K562 (cell line): Measurements from ENCODE around the gene CYBRD1. TPM values are rescaled to one million over a fixed set of nuclear protein-coding genes. Genes with fewer than 3 reads are reported as not detected.

ENCODE experiments used
- DDX20 ChIP-seq: fragments of 450-650 bp; IDR thresholded peaks from 2 replicates; pipeline ENCODE4 v1.6.1; 2016; ENCODE audit warnings: missing genetic modification characterization, low read depth, mild to moderate bottlenecking, missing compliant biosample characterization, moderate library complexity
- KLF16 ChIP-seq: IDR thresholded peaks from 2 replicates; pipeline ENCODE4 v1.6.1; 2016; ENCODE audit warnings: antibody characterized with exemption
- NR2C2 ChIP-seq, 2 experiments: fragments of 200-800 bp in 1 of 2; sonication (Bioruptor generic) in 1 of 2; sonication (generic) in 1 of 2; formaldehyde crosslinking in 1 of 2; IDR thresholded peaks; 2 replicates each; pipeline versions ENCODE4 v1.6.1 to v1.8.0; 2016 to 2022; ENCODE audit warnings: mild to moderate bottlenecking in 1 of 2, missing compliant biosample characterization in 1 of 2, missing genetic modification characterization in 1 of 2, missing genetic modification reagents in 1 of 2
- SUPT5H ChIP-seq: fragments of 450-650 bp; IDR thresholded peaks from 2 replicates; pipeline ENCODE4 v1.6.1; 2016
- ZFP1 ChIP-seq: fragments of 450-650 bp; formaldehyde crosslinking; IDR thresholded peaks from 2 replicates; pipeline ENCODE4 v1.4.0; 2020; ENCODE audit warnings: mild to moderate bottlenecking, mixed read lengths
- polyA plus RNA-seq, 8 experiments: library from polyadenylated mRNA; depleted of rRNA in 4 of 8; stranded (reverse) in 5 of 8; unstranded in 3 of 8; fragments of >200 nt; fragmentation: Nextera tagmentation in 2 of 8; fragmentation: Illumina TruSeq in 1 of 8; extraction: Ambion mirVana in 2 of 8; extraction: Trizol in 1 of 8; gene quantifications; 2 replicates each; pipeline versions ENCODE4 v1.2.1 to v1.2.3, GENCODE V29; 2011 to 2014; ENCODE audit warnings: inconsistent platforms in 1 of 8, missing spikeins in 1 of 8
- total RNA-seq, 7 experiments: library from RNA; depleted of rRNA in 6 of 7; stranded (reverse); fragments of >200 nt in 6 of 7; fragmentation: Illumina TruSeq in 2 of 7; extraction: Trizol in 2 of 7; gene quantifications; 2 replicates each; pipeline versions ENCODE4 v1.2.1 to v1.2.3, GENCODE V29; 2011 to 2021; ENCODE audit warnings: low replicate concordance in 1 of 7
- TF ChIP-seq, protein P1 (sequence below), 3 experiments: fragments of 200-800 bp in 1 of 3; sonication (Bioruptor generic) in 1 of 3; sonication (generic) in 1 of 3; formaldehyde crosslinking in 1 of 3; IDR thresholded peaks; 2 replicates each; pipeline versions ENCODE4 v1.6.1 to v1.8.0; 2016 to 2022; ENCODE audit warnings: mild to moderate bottlenecking in 2 of 3, missing compliant biosample characterization in 2 of 3, missing genetic modification characterization in 2 of 3, missing genetic modification reagents in 1 of 3
- TF ChIP-seq, protein P2 (sequence below): fragments of 250-450 bp; sonication (Bioruptor Pico); IDR thresholded peaks from 2 replicates; pipeline ENCODE4 v1.8.0; 2021; ENCODE audit warnings: moderate library complexity, mild to moderate bottlenecking, inconsistent platforms

CYBRD1 gene
- total and polyA plus RNA-seq, 9 of the 15 experiments (the other 6 are each of a cell fraction or from before 2014, with no cell fraction given): 9.6 to 22.4 (median 15.6) TPM

DNA sequence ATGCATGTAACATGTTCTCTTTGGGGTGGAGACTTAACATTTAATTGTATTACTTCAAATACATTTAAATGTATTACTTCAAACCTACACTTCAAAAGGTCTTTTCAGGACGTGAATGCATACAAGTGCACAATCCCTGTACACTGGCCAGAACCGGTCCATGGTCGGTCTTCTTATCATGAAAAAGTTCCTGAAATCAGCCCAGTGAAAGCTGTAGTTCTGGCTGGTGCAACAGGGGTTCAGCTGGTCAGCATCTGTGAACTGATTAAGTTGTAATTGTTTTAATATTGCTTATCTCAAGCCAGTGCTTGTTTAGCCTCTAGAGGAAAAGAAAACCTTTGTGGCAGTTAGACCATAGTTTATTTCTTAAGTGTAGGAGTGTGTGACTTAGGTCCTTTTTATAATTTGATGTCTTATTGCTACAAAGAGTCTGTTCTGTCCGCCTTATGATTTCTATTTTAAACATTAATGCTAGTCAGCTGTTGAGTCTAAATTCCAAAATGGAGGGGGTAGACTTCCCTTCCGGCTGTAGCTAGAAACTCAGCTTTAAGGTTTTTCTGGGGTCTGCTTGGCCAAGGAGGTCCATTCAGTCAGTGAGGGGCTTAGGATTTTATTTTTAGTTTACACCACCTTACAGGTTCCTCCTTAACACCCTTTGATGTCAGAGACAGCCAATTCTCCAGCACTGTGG is 768 bp upstream of the CYBRD1 start (continued):
- TF ChIP-seq DDX20 (no peak), KLF16 (peak; percentile 74; the same call in 1 of the 2 replicates), SUPT5H (no peak), ZFP1 (CRISPR knock-in tag) (no peak), NR2C2 (CRISPR knock-in tag; IDR thresholded peaks at IDR 0.05) (no peak), NR2C2 (tag; IDR thresholded peaks at IDR 0.05) (peak; percentile 48; the same call in 1 of the 2 replicates)
- TF ChIP-seq, protein P1, sequence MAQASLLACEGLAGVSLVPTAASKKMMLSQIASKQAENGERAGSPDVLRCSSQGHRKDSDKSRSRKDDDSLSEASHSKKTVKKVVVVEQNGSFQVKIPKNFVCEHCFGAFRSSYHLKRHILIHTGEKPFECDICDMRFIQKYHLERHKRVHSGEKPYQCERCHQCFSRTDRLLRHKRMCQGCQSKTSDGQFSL (CRISPR knock-in tag; IDR thresholded peaks at IDR 0.05): no peak
- TF ChIP-seq, protein P1 (tag; IDR thresholded peaks at IDR 0.05): 0 out of 4 replicates have a peak, but pooled peaks of 1 of the 2 experiments have one; percentile 47
- TF ChIP-seq, protein P2, sequence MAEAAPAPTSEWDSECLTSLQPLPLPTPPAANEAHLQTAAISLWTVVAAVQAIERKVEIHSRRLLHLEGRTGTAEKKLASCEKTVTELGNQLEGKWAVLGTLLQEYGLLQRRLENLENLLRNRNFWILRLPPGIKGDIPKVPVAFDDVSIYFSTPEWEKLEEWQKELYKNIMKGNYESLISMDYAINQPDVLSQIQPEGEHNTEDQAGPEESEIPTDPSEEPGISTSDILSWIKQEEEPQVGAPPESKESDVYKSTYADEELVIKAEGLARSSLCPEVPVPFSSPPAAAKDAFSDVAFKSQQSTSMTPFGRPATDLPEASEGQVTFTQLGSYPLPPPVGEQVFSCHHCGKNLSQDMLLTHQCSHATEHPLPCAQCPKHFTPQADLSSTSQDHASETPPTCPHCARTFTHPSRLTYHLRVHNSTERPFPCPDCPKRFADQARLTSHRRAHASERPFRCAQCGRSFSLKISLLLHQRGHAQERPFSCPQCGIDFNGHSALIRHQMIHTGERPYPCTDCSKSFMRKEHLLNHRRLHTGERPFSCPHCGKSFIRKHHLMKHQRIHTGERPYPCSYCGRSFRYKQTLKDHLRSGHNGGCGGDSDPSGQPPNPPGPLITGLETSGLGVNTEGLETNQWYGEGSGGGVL (CRISPR knock-in tag): no peak
